Measurements from ENCODE around the gene SSH3. TPM values are rescaled to one million over a fixed set of nuclear protein-coding genes. Genes with fewer than 3 reads are reported as not detected.

SSH3 gene
- total RNA-seq, 2 donors from 2014 or later, result 14.7 to 23.6 TPM

GRCh38 chr11:67289651-67290479 lies 13.5 kb upstream of the SSH3 start:
- no peak for TF ChIP-seq CTCF (IDR thresholded peaks at IDR 0.05)
- H3K4me1 ChIP-seq, result peaks cover 0 to 39% of the 10 kb centered on the region in 2 donors
- peaks cover 37% of the 10 kb centered on the region for H3K36me3 ChIP-seq
- peak overlapping the region; percentile 81 to 92 for H3K27ac ChIP-seq
- H3K4me3 ChIP-seq, result peak overlapping the region; percentile 80 to 87
- no peaks in the 10 kb centered on the region for H3K27me3 ChIP-seq
- DNase-seq (ENCODE audit: low spot score), result no peak
- no peaks in the 10 kb centered on the region for H3K9me3 ChIP-seq

- Histone ChIP-seq H3K4me3 (no peak overlapping the region), H3K4me1 (peaks cover 0 to 39% of the 10 kb centered on the region in 2 donors), H3K36me3 (peaks cover 27% of the 10 kb centered on the region), H3K27ac (peak overlapping the region; percentile 39 to 92), H3K9me3 (peaks cover under 1 to 5% of the 10 kb centered on the region in 2 donors), H3K27me3 (no peaks in the 10 kb centered on the region)
- TF ChIP-seq CTCF (IDR thresholded peaks at IDR 0.05), result no peak
- DNase-seq (ENCODE audit: low spot score), result no peak
These were observed 12.5 kb upstream of the SSH3 start for GRCh38 chr11:67290801-67291200.

DNA sequence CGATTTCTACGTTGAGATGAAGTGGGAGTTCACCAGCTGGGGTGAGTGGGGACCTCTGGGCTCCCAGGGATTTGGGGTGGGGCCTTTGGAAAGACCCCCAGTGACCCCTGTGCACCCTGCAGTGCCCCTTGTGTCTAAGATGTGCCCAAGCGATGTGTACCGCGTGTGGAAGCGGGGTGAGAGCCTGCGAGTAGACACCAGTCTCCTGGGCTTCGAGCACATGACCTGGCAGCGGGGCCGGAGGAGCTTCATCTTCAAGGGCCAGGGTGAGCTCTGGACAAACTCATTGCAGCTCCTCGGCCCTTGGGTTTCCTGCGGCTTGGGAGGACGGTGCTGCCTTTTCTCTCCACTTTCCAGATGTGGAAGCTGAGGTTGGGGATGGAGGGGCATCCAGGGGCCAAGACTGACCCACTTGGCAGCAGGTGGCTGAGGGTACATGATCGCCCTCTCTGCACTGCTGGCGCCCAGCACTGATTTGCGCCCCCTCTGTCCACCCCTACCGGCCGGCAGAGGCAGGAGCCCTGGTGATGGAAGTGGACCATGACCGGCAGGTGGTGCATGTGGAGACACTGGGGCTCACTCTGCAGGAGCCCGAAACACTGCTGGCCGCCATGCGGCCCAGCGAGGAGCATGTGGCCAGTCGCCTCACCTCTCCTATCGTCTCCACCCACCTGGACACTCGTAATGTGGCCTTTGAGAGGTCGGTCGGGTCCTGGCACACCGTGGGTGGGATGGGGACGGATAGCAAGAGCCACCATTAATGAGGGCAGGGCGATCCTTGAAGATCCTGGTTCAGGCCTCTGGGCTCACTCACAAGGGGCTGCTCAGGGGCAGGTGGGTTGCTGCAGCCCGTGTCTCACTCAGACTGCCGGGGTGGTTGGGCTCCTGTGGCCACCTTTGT lies 11.6 kb upstream of the SSH3 start:
- no peak for TF ChIP-seq CTCF (IDR thresholded peaks at IDR 0.05)
- Histone ChIP-seq H3K4me3 (no peak overlapping the region), H3K27me3 (no peaks in the 10 kb centered on the region), H3K36me3 (peaks cover 21% of the 10 kb centered on the region), H3K4me1 (peaks cover 0 to 35% of the 10 kb centered on the region in 2 donors), H3K27ac (no peak overlapping the region), H3K9me3 (peaks cover 4 to 8% of the 10 kb centered on the region in 2 donors)
- no peak for DNase-seq (ENCODE audit: low spot score)

- Histone ChIP-seq H3K27me3 (no peaks in the 10 kb centered on the region), H3K4me1 (peaks cover 0 to 26% of the 10 kb centered on the region in 2 donors), H3K27ac (no peak overlapping the region), H3K9me3 (peaks cover 4 to 8% of the 10 kb centered on the region in 2 donors), H3K4me3 (no peak overlapping the region), H3K36me3 (peaks cover 24% of the 10 kb centered on the region)
- TF ChIP-seq CTCF (IDR thresholded peaks at IDR 0.05), result no peak
- no peak for DNase-seq (ENCODE audit: low spot score)
These were observed 10.7 kb upstream of the SSH3 start for GRCh38 chr11:67292671-67293070.

DNA sequence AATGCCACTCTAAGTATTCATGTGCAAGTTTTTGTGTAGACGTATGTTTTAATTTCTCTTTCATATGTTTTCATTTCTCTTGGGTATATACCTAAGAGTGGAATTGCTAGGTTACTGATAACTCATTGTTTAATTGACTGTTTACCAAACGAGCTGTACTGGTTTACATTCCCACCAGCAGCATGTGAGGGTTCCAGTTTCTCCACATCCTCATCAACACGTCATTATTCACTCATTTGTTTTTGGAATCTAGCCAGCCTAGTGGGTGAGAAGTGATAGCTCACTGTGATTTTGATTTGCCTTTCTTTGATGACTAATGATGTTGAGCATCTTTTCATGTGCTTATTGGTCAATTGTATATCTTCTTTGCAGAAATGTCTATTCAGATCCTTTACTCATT lies 10.2 kb upstream of the SSH3 start:
- TF ChIP-seq CTCF (IDR thresholded peaks at IDR 0.05), result no peak
- Histone ChIP-seq H3K36me3 (peaks cover 24% of the 10 kb centered on the region), H3K9me3 (peaks cover 4 to 8% of the 10 kb centered on the region in 2 donors), H3K4me1 (peaks cover 0 to 22% of the 10 kb centered on the region in 2 donors), H3K4me3 (no peak overlapping the region), H3K27me3 (no peaks in the 10 kb centered on the region), H3K27ac (no peak overlapping the region)
- DNase-seq (ENCODE audit: low spot score), result no peak

Data from right atrium auricular region (tissue), 2 donors.